ENCODE data around the gene MRAS.

DNA sequence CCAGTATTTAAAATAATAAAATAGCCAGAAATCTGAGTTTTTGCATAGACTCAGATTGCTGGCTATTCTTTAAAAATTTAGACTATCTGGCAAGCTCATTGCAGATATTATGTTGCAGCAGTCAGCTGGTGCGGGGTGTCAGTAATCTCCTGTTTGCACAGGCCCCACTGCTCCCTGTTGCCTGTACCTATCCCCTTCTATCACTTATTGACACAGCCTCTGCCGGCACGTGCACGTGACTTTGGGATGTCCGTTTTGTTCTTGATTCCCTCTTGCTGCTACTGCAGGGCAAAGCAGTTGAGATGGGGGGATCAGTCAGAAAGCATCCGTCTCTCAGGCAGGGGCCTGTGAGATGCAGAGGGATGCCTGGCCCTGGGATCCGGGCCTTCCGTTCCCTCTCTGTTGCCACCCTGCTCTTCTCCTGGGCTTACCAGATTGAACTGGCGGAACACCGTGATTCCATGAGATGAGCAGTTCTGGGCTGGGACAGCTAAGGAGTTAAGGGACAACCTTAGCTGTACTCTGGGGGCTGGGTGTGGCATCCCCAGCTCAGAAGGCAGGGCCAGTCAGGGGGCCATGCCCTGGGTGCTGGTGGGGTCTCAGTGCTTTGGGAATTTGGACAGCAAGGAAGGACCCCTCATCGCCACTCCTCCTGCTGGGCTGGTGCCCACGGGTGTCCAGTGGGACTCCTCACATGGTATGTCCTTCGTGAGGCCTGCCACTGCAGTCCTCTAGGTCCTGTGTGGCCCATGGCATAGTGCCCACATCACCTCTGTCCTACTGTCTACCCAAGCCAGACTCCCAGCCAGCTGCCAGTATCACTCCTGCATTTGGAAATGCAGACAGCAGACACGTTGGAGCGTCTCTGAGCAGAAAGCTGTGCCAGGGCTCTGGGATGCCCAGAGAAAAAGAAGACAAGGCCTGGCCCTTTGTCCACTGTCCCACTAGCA lies 11.8 kb downstream of the MRAS start:
- TF ChIP-seq, protein P1, sequence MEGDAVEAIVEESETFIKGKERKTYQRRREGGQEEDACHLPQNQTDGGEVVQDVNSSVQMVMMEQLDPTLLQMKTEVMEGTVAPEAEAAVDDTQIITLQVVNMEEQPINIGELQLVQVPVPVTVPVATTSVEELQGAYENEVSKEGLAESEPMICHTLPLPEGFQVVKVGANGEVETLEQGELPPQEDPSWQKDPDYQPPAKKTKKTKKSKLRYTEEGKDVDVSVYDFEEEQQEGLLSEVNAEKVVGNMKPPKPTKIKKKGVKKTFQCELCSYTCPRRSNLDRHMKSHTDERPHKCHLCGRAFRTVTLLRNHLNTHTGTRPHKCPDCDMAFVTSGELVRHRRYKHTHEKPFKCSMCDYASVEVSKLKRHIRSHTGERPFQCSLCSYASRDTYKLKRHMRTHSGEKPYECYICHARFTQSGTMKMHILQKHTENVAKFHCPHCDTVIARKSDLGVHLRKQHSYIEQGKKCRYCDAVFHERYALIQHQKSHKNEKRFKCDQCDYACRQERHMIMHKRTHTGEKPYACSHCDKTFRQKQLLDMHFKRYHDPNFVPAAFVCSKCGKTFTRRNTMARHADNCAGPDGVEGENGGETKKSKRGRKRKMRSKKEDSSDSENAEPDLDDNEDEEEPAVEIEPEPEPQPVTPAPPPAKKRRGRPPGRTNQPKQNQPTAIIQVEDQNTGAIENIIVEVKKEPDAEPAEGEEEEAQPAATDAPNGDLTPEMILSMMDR (conservative IDR thresholded peaks at IDR 0.05; ENCODE audit: low read depth, low read length) = no peak
- TF ChIP-seq POLR2A (IDR thresholded peaks at IDR 0.05; ENCODE audit: low read depth, low read length) = no peak
- no peak for TF ChIP-seq CEBPB (IDR thresholded peaks at IDR 0.05; ENCODE audit: low read depth, low read length)
- no peak for TF ChIP-seq SMC3 (IDR thresholded peaks at IDR 0.05; ENCODE audit: low read depth, low read length)
- TF ChIP-seq BHLHE40 (IDR thresholded peaks at IDR 0.05; ENCODE audit: low read depth, low read length) = no peak
- no peak for TF ChIP-seq CHD1 (IDR thresholded peaks at IDR 0.05; ENCODE audit: low read depth, low read length)
- TF ChIP-seq MAFK (IDR thresholded peaks at IDR 0.05; ENCODE audit: low read depth, low read length) = no peak
